Stomach (tissue), 9 donors: ENCODE measurements around the gene SLC5A11. TPM values are rescaled to one million over a fixed set of nuclear protein-coding genes. Genes with fewer than 3 reads are reported as not detected.
"Not testable (repeated sequence)": the region's sequence is repeated elsewhere in the genome, so short reads cannot be mapped to it uniquely, and the experiment has no call there.

ENCODE experiments used
- DNase-seq, 2 donors: peaks; one replicate each; pipeline versions ENCODE4 v3.0.0 to v3.0.0-alpha.2; 2013 to 2019
- H3K27ac ChIP-seq, 5 donors: fragments of 200-600 bp in 4 of 5; sonication (generic) in 4 of 5; one replicate each; pipeline ENCODE4 v1.5.1; 2013 to 2019; ENCODE audit warnings: mild to moderate bottlenecking in 1 of 5, moderate library complexity in 1 of 5
- H3K27me3 ChIP-seq, 3 donors: fragments of 200-600 bp; sonication (generic); one replicate each; pipeline ENCODE4 v1.5.1; 2017 to 2019; ENCODE audit warnings: mixed run types in 1 of 3
- H3K36me3 ChIP-seq, 4 donors: fragments of 200-600 bp; sonication (generic); 1 replicate in 3 of 4; 2 replicates in 1 of 4; pipeline ENCODE4 v1.5.1; 2016 to 2019
- H3K4me1 ChIP-seq, 4 donors: fragments of 200-600 bp; sonication (generic); one replicate each; pipeline ENCODE4 v1.5.1; 2016 to 2019
- H3K4me3 ChIP-seq, 4 donors: fragments of 200-600 bp; sonication (generic) in 3 of 4; one replicate each; pipeline ENCODE4 v1.5.1; 2016 to 2019; ENCODE audit warnings: mild to moderate bottlenecking in 1 of 4
- H3K9me3 ChIP-seq, 4 donors: fragments of 200-600 bp; sonication (generic); one replicate each; pipeline ENCODE4 v1.5.1; 2016 to 2019
- EP300 ChIP-seq: sonication (generic); formaldehyde crosslinking; IDR thresholded peaks from one replicate; pipeline ENCODE4 v1.6.1; 2017; ENCODE audit warnings: antibody characterized with exemption
- POLR2A ChIP-seq, 4 donors: fragments of 450-650 bp; IDR thresholded peaks; one replicate each; pipeline ENCODE4 v1.6.1; 2016; ENCODE audit warnings: antibody characterized with exemption in 4 of 4, control low read depth in 2 of 4, mild to moderate bottlenecking in 1 of 4, moderate library complexity in 1 of 4
- POLR2AphosphoS5 ChIP-seq, 3 donors: sonication (generic); formaldehyde crosslinking; IDR thresholded peaks; one replicate each; pipeline ENCODE4 v1.6.1; 2016; ENCODE audit warnings: antibody characterized with exemption in 3 of 3
- WGBS, 5 donors: extraction: QIAGEN DNeasy Blood & Tissue Kit in 3 of 5; methylation state at CpG; one replicate each; pipeline versions ENCODE4 v1.1.5 to v1.1.7; 2013 to 2018; 5-methylcytosine and 5-hydroxymethylcytosine counted together
- intact Hi-C: fragments of 100-400 bp; cut with DNase I; formaldehyde crosslinking; loops from one replicate; pipeline ENCODE4 v1.15.1; 2023; ENCODE audit warnings: low total_unique reads
- polyA plus RNA-seq, 3 donors: library from polyadenylated mRNA; stranded (reverse); fragments of 200-250 nt; gene quantifications; one replicate each; pipeline ENCODE4 v1.2.3, GENCODE V29; 2013
- total RNA-seq, 5 donors: library from RNA; depleted of rRNA; stranded (reverse); fragments of >200 nt; gene quantifications; one replicate each; pipeline versions ENCODE4 v1.1.0 to v1.2.3, GENCODE V29; 2014 to 2016
- TF ChIP-seq, protein P1 (sequence below), 7 experiments: fragments of 450-650 bp in 4 of 7; fragments of 200-600 bp in 3 of 7; sonication (generic) in 3 of 7; IDR thresholded peaks; one replicate each; pipeline ENCODE4 v1.5.1; 2016 to 2019; ENCODE audit warnings: antibody characterized with exemption in 7 of 7, control low read depth in 2 of 7, mild to moderate bottlenecking in 1 of 7
- donor health status: healthy with polysubstance abuse.
- donor health status: Bipolar disorder and iron deficiency.
- donor health status: healthy.

The SLC5A11 gene
- total and polyA plus RNA-seq, 8 donors, result not detected

DNA sequence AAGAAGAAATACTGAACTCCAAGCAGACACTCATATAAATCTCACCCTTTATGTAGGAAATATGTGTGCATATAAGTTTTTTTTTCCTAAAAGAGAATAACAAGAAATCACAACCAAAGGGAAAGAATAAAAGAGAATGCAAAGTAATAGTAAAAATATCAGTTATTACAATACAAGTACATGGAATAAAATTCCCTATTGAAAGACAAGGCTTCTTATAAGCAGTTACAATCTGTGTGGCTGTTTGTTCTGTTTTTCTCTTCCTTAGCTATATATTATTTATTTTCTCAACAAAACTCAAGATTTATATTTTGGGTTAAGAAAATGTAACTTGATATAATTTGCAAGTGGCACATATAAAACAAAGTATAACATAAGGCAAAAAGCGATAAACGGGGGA lies 41.7 kb downstream of the SLC5A11 start:
- DNase-seq, result no peak
- Histone ChIP-seq H3K4me1 (no peaks in the 10 kb centered on the region), H3K27me3 (no peaks in the 10 kb centered on the region), H3K27ac (no peak overlapping the region), H3K9me3 (peaks cover 0 to 6% (median 0%) of the 10 kb centered on the region in 4 donors), H3K36me3 (no peaks in the 10 kb centered on the region), H3K4me3 (no peak overlapping the region)
- intact Hi-C loops, result no loop called here
- no peak for TF ChIP-seq POLR2AphosphoS5 (IDR thresholded peaks at IDR 0.05)
- TF ChIP-seq, protein P1, sequence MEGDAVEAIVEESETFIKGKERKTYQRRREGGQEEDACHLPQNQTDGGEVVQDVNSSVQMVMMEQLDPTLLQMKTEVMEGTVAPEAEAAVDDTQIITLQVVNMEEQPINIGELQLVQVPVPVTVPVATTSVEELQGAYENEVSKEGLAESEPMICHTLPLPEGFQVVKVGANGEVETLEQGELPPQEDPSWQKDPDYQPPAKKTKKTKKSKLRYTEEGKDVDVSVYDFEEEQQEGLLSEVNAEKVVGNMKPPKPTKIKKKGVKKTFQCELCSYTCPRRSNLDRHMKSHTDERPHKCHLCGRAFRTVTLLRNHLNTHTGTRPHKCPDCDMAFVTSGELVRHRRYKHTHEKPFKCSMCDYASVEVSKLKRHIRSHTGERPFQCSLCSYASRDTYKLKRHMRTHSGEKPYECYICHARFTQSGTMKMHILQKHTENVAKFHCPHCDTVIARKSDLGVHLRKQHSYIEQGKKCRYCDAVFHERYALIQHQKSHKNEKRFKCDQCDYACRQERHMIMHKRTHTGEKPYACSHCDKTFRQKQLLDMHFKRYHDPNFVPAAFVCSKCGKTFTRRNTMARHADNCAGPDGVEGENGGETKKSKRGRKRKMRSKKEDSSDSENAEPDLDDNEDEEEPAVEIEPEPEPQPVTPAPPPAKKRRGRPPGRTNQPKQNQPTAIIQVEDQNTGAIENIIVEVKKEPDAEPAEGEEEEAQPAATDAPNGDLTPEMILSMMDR (IDR thresholded peaks at IDR 0.05), result no peak
- no peak for TF ChIP-seq POLR2A (IDR thresholded peaks at IDR 0.05)
- TF ChIP-seq EP300, result no peak
- WGBS, 5 donors, result 97 to 99% (median 97%) methylated on average over 2 of the region's 2 CpGs

GRCh38 chr16:24890746-24891145 lies 45.0 kb downstream of the SLC5A11 start:
- Histone ChIP-seq H3K4me3 (no peak overlapping the region), H3K27ac (no peak overlapping the region), H3K36me3 (no peaks in the 10 kb centered on the region), H3K9me3 (peaks cover 0 to 6% (median 0%) of the 10 kb centered on the region in 4 donors), H3K4me1 (no peaks in the 10 kb centered on the region), H3K27me3 (no peaks in the 10 kb centered on the region)
- TF ChIP-seq POLR2A (IDR thresholded peaks at IDR 0.05) (no peak), EP300 (no peak)
- 71 to 88% (median 84%) methylated on average over 12 to 13 of the region's 13 CpGs for WGBS, 5 donors
- intact Hi-C loops, result no loop called here
- no peak for DNase-seq

DNA sequence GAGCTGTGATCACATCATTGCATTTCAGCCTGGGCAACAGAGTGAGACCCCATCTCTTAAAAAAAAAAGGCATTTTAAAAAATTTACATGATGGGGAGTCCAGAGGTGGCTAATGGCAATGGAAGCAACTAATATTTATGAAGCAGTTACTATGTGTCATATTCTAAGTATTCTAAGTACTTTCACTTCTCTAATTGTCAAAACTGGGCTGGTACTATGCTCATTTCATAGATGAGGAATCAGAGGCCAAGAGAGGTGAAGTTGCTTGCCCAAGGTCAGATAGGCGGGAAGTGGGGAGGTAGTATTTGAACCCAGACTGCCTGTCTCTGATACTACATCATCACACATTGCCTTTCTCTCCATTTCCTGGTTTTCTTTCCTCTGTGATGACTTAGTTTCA lies 50.7 kb downstream of the SLC5A11 start:
- no peaks in the 10 kb centered on the region for H3K9me3 ChIP-seq
- no peaks in the 10 kb centered on the region for H3K4me1 ChIP-seq
- no peaks in the 10 kb centered on the region for H3K27me3 ChIP-seq
- no peaks in the 10 kb centered on the region for H3K36me3 ChIP-seq
- DNase-seq, result no peak
- 71 to 92% (median 84%) methylated on average over 1 of the region's 1 CpG for WGBS, 5 donors
- no peak overlapping the region for H3K27ac ChIP-seq
- H3K4me3 ChIP-seq, result no peak overlapping the region
- intact Hi-C loops, result no loop called here
- TF ChIP-seq, protein P1 (IDR thresholded peaks at IDR 0.05), result no peak
- TF ChIP-seq POLR2A (IDR thresholded peaks at IDR 0.05) (no peak), EP300 (no peak), POLR2AphosphoS5 (IDR thresholded peaks at IDR 0.05) (no peak)

DNA sequence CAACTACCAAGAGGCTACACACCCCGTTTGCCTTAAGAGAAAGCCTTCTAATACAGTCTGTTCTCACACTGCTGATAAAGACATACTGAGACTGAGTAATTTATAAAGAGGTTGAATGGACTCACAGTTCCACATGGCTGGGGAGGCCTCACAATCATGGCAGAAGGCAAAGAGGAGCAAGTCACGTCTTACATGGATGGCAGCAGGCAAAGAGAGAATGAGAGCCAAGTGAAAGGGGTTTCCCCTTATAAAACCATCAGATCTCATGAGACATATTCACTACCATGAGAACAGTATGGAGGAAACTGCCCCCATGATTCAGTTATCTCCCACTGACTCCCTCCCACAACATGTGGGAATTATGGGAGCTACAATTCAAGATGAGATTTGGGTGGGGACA lies 51.8 kb downstream of the SLC5A11 start:
- H3K9me3 ChIP-seq, H3K4me3 ChIP-seq, H3K27me3 ChIP-seq, H3K36me3 ChIP-seq, DNase-seq, H3K27ac ChIP-seq, H3K4me1 ChIP-seq, intact Hi-C loops: not testable (repeated sequence)
- 60 to 68% (median 67%) methylated on average over 2 of the region's 2 CpGs for WGBS, 5 donors

DNA sequence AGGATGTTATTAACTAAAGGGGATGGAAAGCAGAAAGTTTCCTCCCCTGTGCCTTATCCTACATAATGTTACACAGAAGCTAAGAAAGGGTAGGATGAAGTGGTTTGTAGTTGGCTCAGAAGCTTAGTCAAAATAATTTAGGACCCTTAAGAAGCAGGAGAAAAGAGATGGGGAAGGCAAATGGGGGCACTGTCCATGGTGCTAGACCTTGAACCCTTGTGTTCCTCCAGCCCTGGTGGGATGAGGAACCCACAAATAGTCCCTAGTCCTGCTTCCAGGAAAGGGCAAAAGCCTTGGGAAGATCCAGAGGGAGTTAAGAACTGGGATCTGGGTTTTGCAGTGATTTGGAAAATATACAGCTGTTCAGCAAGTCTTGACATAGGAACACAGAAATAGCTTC lies 54.5 kb downstream of the SLC5A11 start:
- Histone ChIP-seq H3K36me3 (no peaks in the 10 kb centered on the region), H3K27me3 (no peaks in the 10 kb centered on the region), H3K4me1 (no peaks in the 10 kb centered on the region), H3K4me3 (no peak overlapping the region), H3K9me3 (no peaks in the 10 kb centered on the region), H3K27ac (no peak overlapping the region)
- intact Hi-C loops, result no loop called here
- TF ChIP-seq EP300, result no peak
- TF ChIP-seq, protein P1 (IDR thresholded peaks at IDR 0.05), result no peak
- TF ChIP-seq POLR2A (IDR thresholded peaks at IDR 0.05), result no peak
- no peak for TF ChIP-seq POLR2AphosphoS5 (IDR thresholded peaks at IDR 0.05)
- DNase-seq, result no peak
